ENCODE measurements around the gene ODC1. TPM values are rescaled to one million over a fixed set of nuclear protein-coding genes. Genes with fewer than 3 reads are reported as not detected.

Gene ODC1
- total RNA-seq, 3 donors from 2014 or later: 39.8 to 68.8 (median 60.3) TPM

DNA sequence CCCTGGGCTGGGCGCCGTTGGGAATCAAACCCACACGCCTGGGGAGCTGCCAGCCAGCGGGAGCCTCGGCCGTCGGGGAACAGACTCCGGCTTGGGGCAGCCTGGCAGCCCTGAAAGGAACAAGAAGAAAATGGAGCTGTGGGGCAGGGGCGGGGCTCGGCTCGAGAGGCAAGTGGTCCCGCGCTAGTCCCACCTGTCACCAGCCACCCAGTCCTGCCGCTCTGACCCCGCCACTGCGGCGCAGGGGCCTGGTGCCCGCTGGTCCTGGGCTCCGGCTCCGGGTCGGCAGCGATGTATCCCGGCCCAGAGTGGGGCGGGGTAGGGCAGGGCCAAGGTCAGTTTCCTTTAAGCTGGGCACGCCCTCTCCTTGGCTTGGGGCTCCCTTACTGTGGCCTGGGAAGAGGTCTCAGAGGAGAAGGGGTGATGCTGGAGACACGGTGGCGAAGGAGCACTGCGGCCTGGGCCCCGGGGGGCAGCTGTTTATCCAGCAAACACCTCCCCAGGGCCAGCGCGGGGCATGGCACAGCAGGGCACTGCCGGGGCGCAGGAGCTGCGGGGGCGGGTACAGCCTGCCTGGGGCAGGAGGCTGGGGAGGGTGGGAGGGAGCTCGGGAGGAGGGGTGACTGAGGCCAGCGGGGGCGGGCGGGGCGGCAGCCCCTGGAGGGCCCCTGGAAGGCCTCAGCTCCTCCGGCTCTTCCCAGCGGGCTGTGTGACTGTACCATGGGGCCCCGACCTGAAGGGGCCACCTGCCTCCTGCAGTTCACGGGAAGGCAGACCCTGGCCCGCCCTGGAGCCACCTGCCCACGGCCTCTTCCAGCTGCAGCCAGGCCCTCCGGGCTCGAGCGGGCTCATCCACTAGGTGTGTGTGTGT is 15.6 kb downstream of the ODC1 start:
- H3K36me3 ChIP-seq: no peaks in the 10 kb centered on the region
- H3K4me1 ChIP-seq: peaks cover 0 to 4% of the 10 kb centered on the region in 2 donors
- intact Hi-C loops (cut with DNase I; ENCODE audit: low total_unique reads): no loop called here
- TF ChIP-seq POLR2AphosphoS5 (IDR thresholded peaks at IDR 0.05): no peak
- no peak for TF ChIP-seq POLR2A (IDR thresholded peaks at IDR 0.05)
- no peak for TF ChIP-seq CTCF (IDR thresholded peaks at IDR 0.05)
- no peaks in the 10 kb centered on the region for H3K9me3 ChIP-seq
- peak overlapping the region in 2 of 3 donors; percentile 31 to 69 for H3K4me3 ChIP-seq
- no peak overlapping the region for H3K27ac ChIP-seq
- peaks cover 0 to 6% of the 10 kb centered on the region in 2 donors for H3K27me3 ChIP-seq
- DNase-seq (ENCODE audit: low spot score in 2 of 2): no peak

DNA sequence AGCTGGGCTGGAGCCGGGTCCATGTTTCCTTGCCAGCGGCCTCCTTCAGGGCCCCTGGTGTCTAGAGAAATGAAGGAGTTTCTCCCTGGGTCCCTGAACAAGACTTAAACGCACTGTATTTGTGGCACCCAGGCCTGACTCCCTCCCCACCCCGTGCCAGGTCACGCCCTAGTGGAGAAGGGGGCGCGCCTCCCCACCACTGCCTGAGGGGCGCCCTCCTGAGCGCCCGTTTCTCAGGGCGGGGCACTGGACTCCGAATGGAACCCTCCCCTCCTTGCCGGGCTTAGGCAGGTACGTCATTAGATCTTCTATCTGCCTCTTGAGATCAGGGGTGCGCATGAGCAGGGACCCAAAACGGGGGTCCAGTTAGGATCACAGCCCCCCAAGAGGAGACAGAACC is 16.3 kb downstream of the ODC1 start:
- no peaks in the 10 kb centered on the region for H3K36me3 ChIP-seq
- intact Hi-C loops (cut with DNase I; ENCODE audit: low total_unique reads): no loop called here
- TF ChIP-seq CTCF (IDR thresholded peaks at IDR 0.05): no peak
- TF ChIP-seq POLR2AphosphoS5 (IDR thresholded peaks at IDR 0.05): no peak
- no peak for TF ChIP-seq POLR2A (IDR thresholded peaks at IDR 0.05)
- peak overlapping the region in 1 of 3 donors; percentile 69 for H3K4me3 ChIP-seq
- no peak for DNase-seq (ENCODE audit: low spot score in 2 of 2)
- H3K27me3 ChIP-seq: peaks cover 0 to 6% of the 10 kb centered on the region in 2 donors
- H3K4me1 ChIP-seq: peaks cover 0 to 4% of the 10 kb centered on the region in 2 donors
- H3K27ac ChIP-seq: no peak overlapping the region
- H3K9me3 ChIP-seq: no peaks in the 10 kb centered on the region

- H3K27ac ChIP-seq: no peak overlapping the region
- intact Hi-C loops (cut with DNase I; ENCODE audit: low total_unique reads): no loop called here
- H3K36me3 ChIP-seq: no peaks in the 10 kb centered on the region
- peaks cover 0 to 6% of the 10 kb centered on the region in 2 donors for H3K27me3 ChIP-seq
- TF ChIP-seq POLR2A (IDR thresholded peaks at IDR 0.05) (no peak), POLR2AphosphoS5 (IDR thresholded peaks at IDR 0.05) (no peak), CTCF (IDR thresholded peaks at IDR 0.05) (no peak)
- no peaks in the 10 kb centered on the region for H3K9me3 ChIP-seq
- peaks cover 0 to 4% of the 10 kb centered on the region in 2 donors for H3K4me1 ChIP-seq
- no peak for DNase-seq (ENCODE audit: low spot score in 2 of 2)
- H3K4me3 ChIP-seq: no peak overlapping the region
These were observed 17.1 kb downstream of the ODC1 start for GRCh38 chr2:10430886-10431622.

DNA sequence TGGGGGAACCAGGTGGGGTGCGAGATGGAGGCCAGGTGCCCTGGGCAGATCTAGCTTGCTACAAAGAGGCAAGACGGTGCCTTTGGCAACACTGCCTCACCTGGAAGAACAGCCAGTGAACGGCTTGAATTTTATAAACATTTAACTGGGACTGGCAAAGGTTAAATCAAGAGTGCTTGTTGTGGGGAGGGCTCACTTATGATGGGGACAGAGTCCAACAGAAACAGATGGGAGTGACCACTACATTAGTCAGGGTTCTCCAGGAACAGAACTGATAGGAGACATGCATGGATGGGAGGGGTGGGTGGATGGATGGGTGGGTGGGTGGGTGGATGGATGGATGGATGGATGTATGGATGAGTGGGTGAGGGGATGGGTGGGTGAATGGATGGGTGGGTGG is 19.2 kb downstream of the ODC1 start:
- Histone ChIP-seq H3K9me3 (no peaks in the 10 kb centered on the region), H3K27me3 (peaks cover 0 to 6% of the 10 kb centered on the region in 2 donors), H3K36me3 (no peaks in the 10 kb centered on the region), H3K27ac (no peak overlapping the region), H3K4me1 (peaks cover 0 to 4% of the 10 kb centered on the region in 2 donors), H3K4me3 (no peak overlapping the region)
- intact Hi-C loops (cut with DNase I; ENCODE audit: low total_unique reads): no loop called here
- DNase-seq (ENCODE audit: low spot score in 2 of 2): no peak
- TF ChIP-seq CTCF (IDR thresholded peaks at IDR 0.05) (no peak), POLR2A (IDR thresholded peaks at IDR 0.05) (no peak), POLR2AphosphoS5 (IDR thresholded peaks at IDR 0.05) (no peak)

DNA sequence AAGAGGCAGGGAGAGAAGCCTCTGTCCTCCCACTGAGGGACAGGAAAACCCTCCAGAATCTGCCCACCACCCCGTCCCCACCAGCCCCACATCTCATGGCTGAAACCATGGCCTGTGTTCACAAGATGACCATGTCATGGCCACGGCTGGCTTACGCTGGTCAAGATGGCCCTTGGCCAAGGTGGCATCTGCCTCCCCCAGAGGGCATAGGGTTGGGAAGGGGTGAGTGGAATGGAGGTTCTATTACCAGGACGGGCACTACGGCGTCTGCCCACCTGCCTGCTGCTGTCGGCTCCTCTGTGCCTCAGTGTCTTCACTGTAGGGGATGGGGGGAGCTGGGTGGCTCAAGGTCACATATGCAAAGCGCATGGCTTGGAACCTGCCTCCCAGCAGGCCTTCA is 19.8 kb downstream of the ODC1 start:
- Histone ChIP-seq H3K36me3 (no peaks in the 10 kb centered on the region), H3K4me3 (no peak overlapping the region), H3K4me1 (peaks cover 0 to 4% of the 10 kb centered on the region in 2 donors), H3K27me3 (peaks cover 0 to 6% of the 10 kb centered on the region in 2 donors), H3K9me3 (no peaks in the 10 kb centered on the region), H3K27ac (no peak overlapping the region)
- TF ChIP-seq CTCF (IDR thresholded peaks at IDR 0.05) (no peak), POLR2A (IDR thresholded peaks at IDR 0.05) (no peak), POLR2AphosphoS5 (IDR thresholded peaks at IDR 0.05) (no peak)
- intact Hi-C loops (cut with DNase I; ENCODE audit: low total_unique reads): no loop called here
- no peak for DNase-seq (ENCODE audit: low spot score in 2 of 2)
